K562 (cell line): ENCODE results near the gene MAP3K7CL.
A peak's percentile ranks its signal among the peaks of the same experiment; 100 is the strongest.

Experiments
- CEBPB ChIP-seq: fragments of 450-650 bp; IDR thresholded peaks from 2 replicates; pipeline ENCODE4 v1.6.1; 2016; ENCODE audit warnings: missing genetic modification characterization, missing compliant biosample characterization
- EP300 ChIP-seq: IDR thresholded peaks from 2 replicates; pipeline ENCODE4 v1.6.1; 2012; ENCODE audit warnings: low read length, improper control_type of control experiment
- POLR2AphosphoS5 ChIP-seq: IDR thresholded peaks from 2 replicates; pipeline ENCODE4 v1.6.1; 2011; ENCODE audit warnings: mild to moderate bottlenecking, low read depth, low read length, moderate library complexity; ENCODE audit not compliant: control insufficient read depth, insufficient read depth
- TEAD4 ChIP-seq, 2 experiments: sonication (generic) in 1 of 2; formaldehyde crosslinking in 1 of 2; IDR thresholded peaks; 2 replicates each; pipeline versions ENCODE4 v1.6.1 to v1.8.0; 2012 to 2022; ENCODE audit warnings: borderline replicate concordance in 1 of 2, inconsistent platforms in 1 of 2, low read length in 1 of 2, mild to moderate bottlenecking in 1 of 2, missing genetic modification reagents in 1 of 2

GRCh38 chr21:29194342-29194741 lies 63.9 kb downstream of the MAP3K7CL start:
- no peak for TF ChIP-seq POLR2AphosphoS5
- no peak for TF ChIP-seq EP300
- TF ChIP-seq TEAD4 (IDR thresholded peaks at IDR 0.05; ENCODE audit: low read length) = no peak
- TF ChIP-seq TEAD4 (CRISPR knock-in tag; IDR thresholded peaks at IDR 0.05; ENCODE audit: borderline replicate concordance) = no peak
- peak; percentile 42; the same call in 1 of the 2 replicates for TF ChIP-seq CEBPB (tag)
